HG03521 (cell line): ENCODE measurements around the gene FAM133A.

Experiments used
- ATAC-seq: cut with Tn5 transposase; IDR thresholded peaks from one replicate; pipeline ENCODE4 v1.9.1; 2021; ENCODE audit warnings: mild to moderate bottlenecking, moderate library complexity; ENCODE audit not compliant: unreplicated experiment

Gene FAM133A

DNA sequence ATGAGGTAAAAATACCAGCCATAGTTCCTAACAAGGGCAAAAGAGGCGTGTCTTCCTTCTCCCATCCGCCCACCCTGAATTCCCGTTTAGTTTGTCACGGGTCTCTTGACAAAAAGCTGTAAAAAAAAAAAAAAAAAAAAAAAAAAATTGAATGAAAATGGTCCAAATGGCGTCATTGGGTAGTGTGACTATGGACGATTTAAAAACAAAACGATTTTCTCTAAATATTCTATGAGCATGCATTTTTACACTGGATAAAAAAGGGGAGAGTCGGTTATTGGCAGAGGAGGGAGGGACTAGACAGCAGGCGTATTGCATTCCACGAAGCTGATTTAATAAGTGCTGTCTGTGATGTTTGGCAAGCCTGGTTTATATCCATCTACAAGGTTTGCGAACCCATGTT, at the start of gene FAM133A:
Gene FAM133A (plus strand): TSS at position 338 of the 403 bp plus-strand sequence. CDS start 35,214 bp downstream, outside the sequence.
- ATAC-seq, result no peak

DNA sequence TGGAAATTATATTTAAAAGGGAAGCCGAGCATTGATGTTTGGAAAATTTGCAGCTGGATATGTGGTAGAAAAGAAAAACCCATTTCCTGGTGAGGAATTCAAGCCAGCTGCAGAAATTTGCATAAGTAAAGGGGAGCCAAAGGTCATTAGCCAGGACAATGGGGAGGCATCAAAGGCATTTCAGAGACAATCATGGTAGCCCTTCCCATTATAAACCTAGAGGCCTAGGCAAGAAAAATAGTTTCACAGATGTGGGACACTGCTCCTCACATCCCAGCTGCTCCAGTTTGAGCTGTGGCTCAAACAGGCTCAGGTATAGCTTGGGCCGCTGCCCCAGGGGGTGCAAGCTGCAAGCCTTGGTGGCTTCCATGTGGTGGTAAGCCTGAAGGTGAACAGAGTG, 36.4 kb upstream of the FAM133A start:
- ATAC-seq, result no peak

- ATAC-seq, result no peak
Measured at GRCh38 chrX:93649381-93649780, 24.6 kb upstream of the FAM133A start.

DNA sequence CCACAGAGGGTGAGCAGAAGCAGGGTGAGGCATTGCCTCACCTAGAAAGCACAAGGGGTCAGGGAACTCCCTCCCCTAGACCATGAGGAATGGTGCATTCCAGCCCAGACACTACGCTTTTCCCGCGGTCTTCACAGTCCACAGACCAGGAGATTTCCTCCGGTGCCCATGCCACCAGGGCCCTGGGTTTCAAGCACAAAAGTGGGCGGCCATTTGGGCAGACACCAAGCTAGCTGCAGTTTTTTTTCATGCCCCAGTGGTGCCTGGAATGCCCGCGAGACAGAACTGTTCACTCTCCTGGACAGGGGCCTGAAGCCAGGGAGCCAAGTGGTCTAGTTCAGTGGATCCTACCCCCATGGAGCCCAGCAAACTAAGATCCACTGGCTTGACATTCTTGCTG, 13.4 kb upstream of the FAM133A start:
- ATAC-seq, result no peak

DNA sequence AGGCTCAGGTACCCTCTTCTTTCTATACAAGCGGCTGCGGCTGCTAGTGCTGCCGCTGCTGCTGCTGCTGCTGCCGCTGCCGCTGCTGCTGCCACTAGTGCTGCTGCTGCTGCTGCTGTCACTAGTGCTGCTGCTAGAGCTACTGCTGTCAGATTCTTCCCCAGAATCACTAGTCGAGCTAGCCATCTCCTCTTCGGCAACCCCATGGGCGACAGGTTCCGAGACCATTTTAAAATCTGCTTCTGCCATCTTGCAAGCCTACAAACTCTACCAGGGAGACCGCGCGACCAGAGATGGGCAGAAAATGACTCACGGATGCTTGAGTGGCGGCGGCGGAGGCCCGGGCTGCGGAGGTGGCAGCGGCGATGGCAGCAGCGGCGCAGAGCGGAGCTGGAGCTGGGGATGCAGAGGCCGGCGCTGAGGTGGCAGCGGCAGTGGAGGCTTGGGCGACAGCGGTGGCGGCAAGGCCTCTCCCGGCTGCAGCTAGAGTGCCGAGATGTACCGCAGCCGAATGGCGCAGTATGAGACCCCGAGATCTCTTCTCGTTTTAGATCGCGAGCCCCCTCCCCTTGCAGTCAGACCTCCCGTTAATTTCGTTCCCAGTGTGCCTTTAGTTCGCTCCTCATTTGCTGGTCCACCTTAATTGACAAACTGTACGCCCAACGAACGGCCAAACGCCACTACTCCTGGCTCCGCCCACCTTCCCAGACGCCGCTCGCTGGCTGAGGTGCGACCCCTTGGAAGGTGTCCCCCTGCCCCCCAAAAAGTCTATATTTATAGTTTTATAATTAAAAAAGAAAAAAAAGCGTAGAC, 744 bp upstream of the FAM133A start, which contains the start of gene NAP1L3:
Gene NAP1L3 (minus strand): TSS at position 523 of the 813 bp plus-strand sequence. CDS start 274 bp downstream, at position 249.
- no peak for ATAC-seq

DNA sequence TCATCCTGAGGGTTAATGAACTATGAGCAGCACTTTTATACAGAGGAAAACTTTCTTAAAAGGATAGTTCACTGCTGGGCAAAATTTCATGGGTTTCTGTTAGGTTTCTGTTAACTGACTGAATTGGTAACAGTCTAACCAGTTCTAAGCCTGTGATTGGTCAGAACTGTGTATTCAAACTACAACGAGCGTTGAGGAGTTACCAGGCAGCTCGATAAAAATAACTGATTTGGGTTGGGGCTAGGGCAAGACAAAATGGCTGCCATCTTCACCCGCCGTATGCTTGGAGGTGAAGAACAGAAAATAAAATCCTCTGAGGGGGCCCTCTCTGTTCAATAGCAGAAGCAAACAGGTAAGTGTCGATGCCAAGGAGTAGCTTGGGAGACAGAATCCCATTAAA, 22.0 kb downstream of the FAM133A start:
- ATAC-seq, result no peak

DNA sequence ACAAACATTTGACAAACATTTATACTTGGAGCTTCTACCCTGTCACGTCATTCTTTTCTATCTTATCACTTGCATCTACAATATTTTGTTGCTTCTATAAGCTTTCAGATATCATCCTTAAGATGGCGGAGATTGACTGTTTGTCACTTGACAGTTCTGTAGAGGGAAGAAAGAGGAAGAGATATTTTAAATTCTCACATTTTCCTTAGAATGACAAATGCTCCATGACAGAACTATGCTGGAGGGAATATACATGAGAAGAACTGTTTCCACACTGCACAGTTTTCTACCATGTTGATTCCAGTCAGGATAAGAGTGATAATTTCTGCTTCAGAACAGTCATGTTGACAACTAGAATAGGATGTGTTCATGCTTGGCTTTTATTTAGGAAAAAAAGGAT, 29.7 kb downstream of the FAM133A start:
- no peak for ATAC-seq

DNA sequence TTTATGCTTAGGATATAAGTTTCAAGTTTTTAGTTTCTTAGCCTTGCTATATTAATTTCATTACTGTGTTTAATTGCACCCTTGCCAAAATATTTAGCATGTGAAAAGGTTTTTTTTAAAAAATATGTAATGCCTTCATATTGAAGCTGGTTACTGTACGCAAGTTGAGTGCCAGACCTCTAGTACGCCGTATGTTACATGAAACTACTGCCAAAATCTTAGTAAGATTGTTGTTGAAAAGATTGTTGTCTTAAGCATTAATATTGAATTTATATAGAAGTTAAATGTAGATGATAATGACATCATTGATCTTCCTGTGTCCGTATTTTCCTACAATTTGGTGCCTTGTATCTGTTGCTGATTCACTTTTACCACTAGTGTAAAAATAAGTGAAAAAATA, 37.1 kb downstream of the FAM133A start:
- no peak for ATAC-seq

DNA sequence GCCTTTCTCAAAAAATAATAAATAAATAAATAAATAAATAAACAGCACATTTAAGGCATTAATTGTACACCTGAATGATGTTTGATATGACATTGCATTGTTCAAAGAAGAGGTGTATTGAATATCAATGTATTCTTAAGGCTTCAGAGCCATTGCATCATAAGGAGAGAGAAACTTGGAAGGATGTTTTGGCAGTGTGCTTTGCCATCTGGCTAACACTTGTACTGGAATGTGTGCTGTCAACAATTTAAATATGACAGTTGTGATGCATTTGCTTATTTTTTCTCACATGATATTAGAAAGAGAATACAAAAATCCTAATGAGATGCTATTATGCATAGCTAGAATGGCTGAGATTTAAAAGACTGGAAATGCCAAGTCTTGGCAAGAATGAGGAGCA, 67.8 kb downstream of the FAM133A start:
- no peak for ATAC-seq

DNA sequence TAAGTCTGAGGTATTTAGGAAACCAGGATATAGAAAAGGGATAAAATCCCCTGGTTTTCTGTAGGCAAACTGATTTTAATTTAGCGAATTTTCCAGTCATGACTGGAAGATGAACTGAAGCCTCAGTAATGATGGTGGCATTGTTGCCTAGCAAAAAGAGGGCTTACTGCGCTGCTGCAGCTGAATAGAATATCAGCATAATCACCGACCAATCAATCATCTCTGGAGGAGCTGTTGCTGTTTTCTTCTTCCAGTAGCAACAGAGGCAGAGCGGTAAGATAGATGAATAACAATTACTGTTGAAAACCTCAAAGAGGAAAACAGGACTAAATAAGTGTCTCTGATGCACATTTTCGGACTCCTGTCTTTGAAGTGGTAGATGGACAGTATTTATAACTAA, 86.2 kb downstream of the FAM133A start:
- no peak for ATAC-seq
